Mammary epithelial cell (primary cell): ENCODE results near the gene NTM.

ENCODE experiments used
- EZH2 ChIP-seq: IDR thresholded peaks from 2 replicates; pipeline ENCODE4 v1.6.1; 2012; ENCODE audit warnings: low read length, inconsistent platforms, borderline replicate concordance
- TF ChIP-seq, protein P1 (sequence below), 2 donors: IDR thresholded peaks in 1 of 2; conservative IDR thresholded peaks in 1 of 2; 2 replicates each; pipeline ENCODE4 v1.5.1; 2011 to 2012; ENCODE audit warnings: inconsistent platforms in 2 of 2, low read length in 2 of 2, mild to moderate bottlenecking in 2 of 2, control low read depth in 1 of 2, low read depth in 1 of 2; ENCODE audit not compliant: insufficient read depth in 1 of 2; ENCODE audit errors: extremely low read depth in 1 of 2

DNA sequence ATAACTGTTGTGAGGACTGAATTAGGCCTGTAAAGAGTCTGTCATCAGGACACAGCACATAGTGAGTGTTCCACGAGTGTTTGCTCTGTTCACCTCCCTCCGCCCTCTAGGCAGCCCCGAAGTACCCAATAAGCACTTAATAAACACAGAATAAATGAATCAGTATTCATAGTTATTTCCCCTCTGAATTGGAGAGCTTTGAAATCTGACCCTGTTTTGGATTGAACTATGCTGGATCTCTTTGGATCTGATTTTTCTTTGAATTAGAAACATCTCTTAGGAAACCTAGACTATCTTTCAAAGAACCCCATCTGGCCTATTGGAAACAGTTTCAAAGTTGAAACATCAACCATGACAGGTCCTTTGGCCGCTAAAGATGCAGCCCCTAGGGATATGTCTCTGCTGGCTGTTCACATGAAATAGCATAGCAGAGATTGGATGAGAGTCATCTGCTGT lies 615.5 kb downstream of the NTM start:
- no peak for TF ChIP-seq EZH2
- TF ChIP-seq, protein P1, sequence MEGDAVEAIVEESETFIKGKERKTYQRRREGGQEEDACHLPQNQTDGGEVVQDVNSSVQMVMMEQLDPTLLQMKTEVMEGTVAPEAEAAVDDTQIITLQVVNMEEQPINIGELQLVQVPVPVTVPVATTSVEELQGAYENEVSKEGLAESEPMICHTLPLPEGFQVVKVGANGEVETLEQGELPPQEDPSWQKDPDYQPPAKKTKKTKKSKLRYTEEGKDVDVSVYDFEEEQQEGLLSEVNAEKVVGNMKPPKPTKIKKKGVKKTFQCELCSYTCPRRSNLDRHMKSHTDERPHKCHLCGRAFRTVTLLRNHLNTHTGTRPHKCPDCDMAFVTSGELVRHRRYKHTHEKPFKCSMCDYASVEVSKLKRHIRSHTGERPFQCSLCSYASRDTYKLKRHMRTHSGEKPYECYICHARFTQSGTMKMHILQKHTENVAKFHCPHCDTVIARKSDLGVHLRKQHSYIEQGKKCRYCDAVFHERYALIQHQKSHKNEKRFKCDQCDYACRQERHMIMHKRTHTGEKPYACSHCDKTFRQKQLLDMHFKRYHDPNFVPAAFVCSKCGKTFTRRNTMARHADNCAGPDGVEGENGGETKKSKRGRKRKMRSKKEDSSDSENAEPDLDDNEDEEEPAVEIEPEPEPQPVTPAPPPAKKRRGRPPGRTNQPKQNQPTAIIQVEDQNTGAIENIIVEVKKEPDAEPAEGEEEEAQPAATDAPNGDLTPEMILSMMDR (conservative IDR thresholded peaks at IDR 0.05 in 1 of 2, IDR thresholded peaks at IDR 0.05 in 1 of 2; ENCODE audit: extremely low read depth in 1 of 2, insufficient read depth in 1 of 2, low read depth in 1 of 2, low read length in 2 of 2) = no peak
